Inflammatory macrophage treated with lipopolysaccharide for 4 hours (primary cell): ENCODE measurements around the gene LOXL3.
"Not testable (repeated sequence)": the region's sequence is repeated elsewhere in the genome, so short reads cannot be mapped to it uniquely, and the experiment has no call there.

ENCODE experiments used
- DNase-seq: peaks from one replicate; pipeline ENCODE4 v3.0.0-alpha.2; 2020

LOXL3 gene

GRCh38 chr2:74483675-74484164 lies 70.0 kb downstream of the LOXL3 start:
- not testable (repeated sequence) for DNase-seq

GRCh38 chr2:74482801-74483674 lies 70.7 kb downstream of the LOXL3 start, which contains the start of the genes CCDC142 and TTC31:
Gene CCDC142, minus strand, starts transcription at chr2:74482998. Its CDS starts 161 bp downstream, at chr2:74482837.
Gene TTC31, plus strand, starts transcription at chr2:74483081. Its CDS starts 15 bp downstream, at chr2:74483096.
- peak; percentile 96 for DNase-seq
